Ovary (tissue), 9 donors: ENCODE data around the gene AIFM2. TPM values are rescaled to one million over a fixed set of nuclear protein-coding genes. Genes with fewer than 3 reads are reported as not detected.

Source experiments
- DNase-seq, 5 donors: peaks; one replicate each; pipeline ENCODE4 v3.0.0-alpha.2; 2019 to 2020
- H3K27ac ChIP-seq, 2 donors: fragments of 200-600 bp; one replicate each; pipeline versions ENCODE4 v1.5.1 to v1.8.0; 2019 to 2022
- H3K27me3 ChIP-seq: fragments of 200-600 bp; one replicate; pipeline ENCODE4 v1.8.0; 2022
- H3K36me3 ChIP-seq: fragments of 200-600 bp; sonication (generic); one replicate; pipeline ENCODE4 v1.5.1; 2019
- H3K4me1 ChIP-seq: one replicate; pipeline ENCODE4 v1.8.1; 2013; ENCODE audit warnings: mild to moderate bottlenecking, moderate library complexity; ENCODE audit not compliant: insufficient read depth
- H3K4me3 ChIP-seq: fragments of 200-600 bp; sonication (generic); one replicate; pipeline ENCODE4 v1.5.1; 2017
- H3K9me3 ChIP-seq, 2 donors: fragments of 200-600 bp in 1 of 2; sonication (generic) in 1 of 2; one replicate each; pipeline versions ENCODE4 v1.5.1 to v1.8.1; 2013 to 2019; ENCODE audit warnings: mild to moderate bottlenecking in 1 of 2, moderate library complexity in 1 of 2
- EP300 ChIP-seq: sonication (generic); formaldehyde crosslinking; IDR thresholded peaks from one replicate; pipeline ENCODE4 v1.6.1; 2017; ENCODE audit warnings: antibody characterized with exemption
- POLR2A ChIP-seq: fragments of 450-650 bp; IDR thresholded peaks from one replicate; pipeline ENCODE4 v1.6.1; 2017; ENCODE audit warnings: antibody characterized with exemption, mild to moderate bottlenecking, moderate library complexity
- WGBS, 3 donors: extraction: QIAGEN DNeasy Blood & Tissue Kit in 1 of 3; methylation state at CpG; one replicate each; pipeline versions ENCODE4 v1.1.5 to v1.1.7; 2013 to 2017; 5-methylcytosine and 5-hydroxymethylcytosine counted together
- intact Hi-C, 4 donors: fragments of 100-400 bp; cut with DNase I; formaldehyde crosslinking; loops; one replicate each; pipeline versions ENCODE4 v1.11.0 to v1.15.1; 2022 to 2023
- polyA plus RNA-seq, 2 donors: library from polyadenylated mRNA; stranded (reverse); fragments of 200-250 nt in 1 of 2; fragments of 350-450 nt in 1 of 2; fragmentation: Illumina TruSeq in 1 of 2; extraction: RNeasy Lipid Tissue Mini Kit (QIAGEN cat#74804) in 1 of 2; gene quantifications; one replicate each; pipeline ENCODE4 v1.2.3, GENCODE V29; 2013 to 2014
- total RNA-seq, 7 donors: library from RNA; depleted of rRNA in 2 of 7; stranded (reverse); fragments of >200 nt in 2 of 7; fragmentation: NEBNext Ultra II Directional in 3 of 7; extraction: Animal tissue kit (Norgen Biotek cat#: 25700) in 3 of 7; gene quantifications; one replicate each; pipeline versions ENCODE4 v1.1.0 to v1.2.4, GENCODE V29; 2016 to 2023
- TF ChIP-seq, protein P1 (sequence below), 3 donors: fragments of 450-650 bp in 2 of 3; fragments of 200-600 bp in 1 of 3; IDR thresholded peaks; one replicate each; pipeline versions ENCODE4 v1.5.1 to v1.8.0; 2016 to 2022; ENCODE audit warnings: antibody characterized with exemption in 3 of 3, mild to moderate bottlenecking in 1 of 3
- donor health status: DM: no; HTN: no; CAD: no; lungs with moderate emphysema.
- donor health status: DM: no; HTN: no; CAD: no.
- donor health status: Bipolar disorder and iron deficiency.
- donor health status: DM: yes; HTN: yes; CAD: no.
- donor health status: DM: no; HTN: no; CAD: no.
- donor health status: DM: yes; HTN: yes; CAD: no.

Gene AIFM2
- total and polyA plus RNA-seq, 9 donors = 5.7 to 13.9 (median 7.2) TPM

DNA sequence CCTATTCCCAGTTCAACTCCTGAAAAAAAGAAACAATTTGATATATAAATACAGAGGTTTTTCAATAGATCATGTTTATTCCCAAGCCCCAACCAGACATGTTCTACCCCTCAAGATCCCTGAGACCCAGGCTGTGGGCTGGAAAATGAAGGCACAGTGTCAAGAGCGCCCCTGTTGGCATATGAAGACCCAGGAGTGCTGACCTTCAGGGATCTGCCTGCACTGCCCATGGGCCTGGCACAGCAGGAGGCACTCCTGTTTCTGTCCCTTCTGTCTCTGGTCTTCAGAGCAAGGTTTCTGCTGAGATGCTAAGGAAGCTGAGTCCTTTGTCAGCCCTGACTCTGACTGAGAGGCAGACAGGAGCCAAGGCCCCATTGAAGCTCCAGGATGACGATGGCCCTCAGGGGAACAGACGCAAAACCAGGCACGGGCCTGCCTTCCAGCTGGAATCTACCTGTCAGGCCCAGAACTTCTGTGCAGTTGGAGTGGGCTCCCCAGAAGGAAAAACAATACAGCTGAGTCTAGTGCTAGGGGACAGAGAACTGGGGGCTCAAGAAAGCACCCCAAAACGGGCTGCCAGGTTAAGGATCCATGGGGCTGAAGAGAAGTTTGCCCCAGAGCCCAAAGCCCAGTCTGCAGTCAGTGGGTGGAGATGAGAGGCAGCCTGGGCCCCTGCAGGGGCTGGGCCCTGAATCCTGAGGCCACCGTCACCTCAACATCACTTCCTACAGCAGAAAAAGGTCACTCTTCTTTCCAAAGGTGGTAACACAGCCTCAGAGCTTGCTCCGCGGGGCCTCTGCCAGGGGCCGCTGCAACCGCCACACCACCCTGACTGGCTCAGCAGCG lies 6.7 kb upstream of the AIFM2 start:
- TF ChIP-seq, protein P1, sequence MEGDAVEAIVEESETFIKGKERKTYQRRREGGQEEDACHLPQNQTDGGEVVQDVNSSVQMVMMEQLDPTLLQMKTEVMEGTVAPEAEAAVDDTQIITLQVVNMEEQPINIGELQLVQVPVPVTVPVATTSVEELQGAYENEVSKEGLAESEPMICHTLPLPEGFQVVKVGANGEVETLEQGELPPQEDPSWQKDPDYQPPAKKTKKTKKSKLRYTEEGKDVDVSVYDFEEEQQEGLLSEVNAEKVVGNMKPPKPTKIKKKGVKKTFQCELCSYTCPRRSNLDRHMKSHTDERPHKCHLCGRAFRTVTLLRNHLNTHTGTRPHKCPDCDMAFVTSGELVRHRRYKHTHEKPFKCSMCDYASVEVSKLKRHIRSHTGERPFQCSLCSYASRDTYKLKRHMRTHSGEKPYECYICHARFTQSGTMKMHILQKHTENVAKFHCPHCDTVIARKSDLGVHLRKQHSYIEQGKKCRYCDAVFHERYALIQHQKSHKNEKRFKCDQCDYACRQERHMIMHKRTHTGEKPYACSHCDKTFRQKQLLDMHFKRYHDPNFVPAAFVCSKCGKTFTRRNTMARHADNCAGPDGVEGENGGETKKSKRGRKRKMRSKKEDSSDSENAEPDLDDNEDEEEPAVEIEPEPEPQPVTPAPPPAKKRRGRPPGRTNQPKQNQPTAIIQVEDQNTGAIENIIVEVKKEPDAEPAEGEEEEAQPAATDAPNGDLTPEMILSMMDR (IDR thresholded peaks at IDR 0.05) = no peak
- TF ChIP-seq EP300 = no peak
- no peak for TF ChIP-seq POLR2A
- Histone ChIP-seq H3K36me3 (no peaks in the 10 kb centered on the region), H3K4me3 (no peak overlapping the region), H3K27me3 (no peaks in the 10 kb centered on the region), H3K27ac (no peak overlapping the region), H3K9me3 (no peaks in the 10 kb centered on the region), H3K4me1 (peaks cover 2% of the 10 kb centered on the region)
- DNase-seq = no peak
- 89 to 93% (median 90%) methylated on average over 11 of the region's 11 CpGs for WGBS, 3 donors
- intact Hi-C loops = no loop called here

DNA sequence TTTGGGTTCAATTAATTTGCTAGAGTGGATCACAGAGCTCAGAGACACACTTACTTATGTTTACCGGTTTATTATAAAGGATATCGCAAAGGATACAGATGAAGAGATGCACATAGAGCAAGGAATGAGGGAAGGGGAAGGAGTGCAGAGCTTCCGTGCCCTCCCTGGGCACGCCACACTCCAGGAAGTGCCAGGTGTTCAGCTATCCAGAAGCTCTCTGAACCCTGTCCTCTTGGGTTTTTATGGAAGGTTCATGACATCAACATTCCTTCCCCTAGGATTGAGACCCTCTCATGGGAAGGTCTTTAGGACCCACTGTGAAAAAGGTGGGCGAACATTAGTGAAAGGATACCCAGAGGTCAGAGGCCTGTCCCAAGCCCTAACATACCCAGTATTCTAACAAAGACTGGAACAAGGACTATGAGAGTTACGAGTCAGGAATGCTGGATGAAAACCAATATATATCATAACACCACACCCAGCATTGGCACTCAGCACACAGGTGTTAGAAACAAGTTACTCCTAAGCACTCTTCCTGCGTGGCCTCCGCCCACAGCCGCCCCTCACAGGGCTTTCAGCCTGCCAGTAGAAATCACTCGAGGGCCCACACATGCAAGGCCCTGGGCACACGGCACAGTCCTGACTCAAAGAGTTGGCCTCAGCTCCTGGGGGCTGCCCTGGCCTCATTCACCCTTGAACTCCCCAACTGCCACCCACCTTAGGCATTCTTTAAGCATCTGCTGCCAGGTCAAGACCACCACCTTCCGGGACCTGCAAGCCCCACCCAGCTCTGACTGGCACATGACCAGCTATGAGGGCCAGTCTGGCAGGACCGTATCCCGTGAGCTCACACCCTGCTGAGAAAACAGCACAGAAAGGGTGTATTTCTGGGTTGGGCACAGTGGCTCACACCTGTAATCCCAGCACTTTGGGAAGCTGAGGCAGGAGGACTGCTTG lies 5.6 kb upstream of the AIFM2 start:
- intact Hi-C loops = no loop called here
- DNase-seq = no peak
- H3K27me3 ChIP-seq = no peaks in the 10 kb centered on the region
- H3K4me3 ChIP-seq = no peak overlapping the region
- no peaks in the 10 kb centered on the region for H3K4me1 ChIP-seq
- H3K36me3 ChIP-seq = no peaks in the 10 kb centered on the region
- no peaks in the 10 kb centered on the region for H3K9me3 ChIP-seq
- no peak overlapping the region for H3K27ac ChIP-seq
- WGBS, 3 donors = 88 to 95% (median 95%) methylated on average over 14 of the region's 14 CpGs
- no peak for TF ChIP-seq EP300
- no peak for TF ChIP-seq POLR2A
- TF ChIP-seq, protein P1 (IDR thresholded peaks at IDR 0.05) = no peak

DNA sequence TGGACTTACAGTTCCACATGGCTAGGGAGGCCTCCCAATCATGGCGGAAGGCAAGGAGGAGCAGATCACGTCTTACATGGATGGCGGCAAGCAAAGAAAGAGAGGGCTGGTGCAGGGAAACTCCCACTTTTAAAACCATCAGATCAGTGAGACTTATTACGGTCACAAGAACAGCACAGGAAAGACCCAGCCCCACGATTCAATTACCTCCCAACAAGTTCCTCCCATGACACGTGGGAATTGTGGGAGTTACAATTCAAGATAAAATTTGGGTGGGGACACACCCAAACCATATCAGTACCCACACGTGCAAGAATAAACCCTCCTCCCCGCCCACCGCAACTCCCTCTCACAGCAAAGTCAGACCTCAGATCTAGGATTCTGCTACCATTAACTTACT lies 4.5 kb upstream of the AIFM2 start:
- H3K27me3 ChIP-seq = no peaks in the 10 kb centered on the region
- no peaks in the 10 kb centered on the region for H3K36me3 ChIP-seq
- no peak for DNase-seq
- no peaks in the 10 kb centered on the region for H3K9me3 ChIP-seq
- H3K4me3 ChIP-seq = no peak overlapping the region
- H3K4me1 ChIP-seq = no peaks in the 10 kb centered on the region
- TF ChIP-seq, protein P1 (IDR thresholded peaks at IDR 0.05) = no peak
- TF ChIP-seq EP300 (no peak), POLR2A (no peak)
- H3K27ac ChIP-seq = no peak overlapping the region
- 76 to 83% (median 80%) methylated on average over 9 of the region's 9 CpGs for WGBS, 3 donors
- intact Hi-C loops = no loop called here

DNA sequence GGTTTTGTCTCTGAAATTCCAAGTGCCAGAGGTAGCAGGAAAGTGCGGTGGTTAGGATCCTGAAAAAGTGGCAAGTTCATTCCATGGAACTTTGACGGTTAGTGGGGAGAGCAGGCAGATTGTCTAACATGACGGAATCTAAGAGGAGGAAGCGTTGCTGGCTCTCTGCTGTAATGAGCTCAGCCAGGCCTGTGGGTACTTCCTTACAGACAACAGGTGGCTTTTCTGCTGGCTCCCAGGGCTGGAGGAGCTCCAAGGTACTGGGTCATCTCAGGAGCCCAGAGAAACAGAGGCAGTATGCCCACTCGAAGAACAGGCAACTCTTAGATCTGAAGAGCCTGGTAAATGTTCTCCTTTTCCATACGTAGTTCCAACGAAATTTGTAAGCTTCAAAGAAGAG lies 3.1 kb upstream of the AIFM2 start:
- WGBS, 3 donors = 71 to 82% (median 77%) methylated on average over 7 of the region's 7 CpGs
- H3K27ac ChIP-seq = no peak overlapping the region

More for the DNA sequence above, 3.1 kb upstream of the AIFM2 start:
- peaks cover 3% of the 10 kb centered on the region for H3K4me1 ChIP-seq
- H3K4me3 ChIP-seq = no peak overlapping the region
- no peak for DNase-seq
- H3K27me3 ChIP-seq = no peaks in the 10 kb centered on the region
- TF ChIP-seq POLR2A (no peak), EP300 (no peak)
- TF ChIP-seq, protein P1 (IDR thresholded peaks at IDR 0.05) = no peak
- no peaks in the 10 kb centered on the region for H3K36me3 ChIP-seq
- H3K9me3 ChIP-seq = no peaks in the 10 kb centered on the region
- intact Hi-C loops = no loop called here
